Measurements from ENCODE around the gene WNT9A.
A peak's percentile ranks its signal among the peaks of the same experiment; 100 is the strongest.

WNT9A gene

DNA sequence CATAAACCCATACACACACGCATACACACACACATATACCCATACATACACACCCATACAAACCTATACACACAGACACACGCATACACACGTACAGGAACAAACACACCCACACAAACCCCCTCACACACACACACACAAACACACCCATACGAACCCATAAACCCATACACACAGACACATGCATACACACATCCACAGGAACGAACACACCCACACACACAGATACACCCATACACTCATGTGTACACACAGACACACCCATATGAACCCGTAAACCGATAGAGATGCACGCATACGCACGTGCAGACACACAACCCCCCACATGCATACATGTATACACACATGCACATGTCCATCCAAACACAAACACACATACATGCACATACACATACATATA, 9.5 kb downstream of the WNT9A start (continued):
- TF ChIP-seq, protein P1, sequence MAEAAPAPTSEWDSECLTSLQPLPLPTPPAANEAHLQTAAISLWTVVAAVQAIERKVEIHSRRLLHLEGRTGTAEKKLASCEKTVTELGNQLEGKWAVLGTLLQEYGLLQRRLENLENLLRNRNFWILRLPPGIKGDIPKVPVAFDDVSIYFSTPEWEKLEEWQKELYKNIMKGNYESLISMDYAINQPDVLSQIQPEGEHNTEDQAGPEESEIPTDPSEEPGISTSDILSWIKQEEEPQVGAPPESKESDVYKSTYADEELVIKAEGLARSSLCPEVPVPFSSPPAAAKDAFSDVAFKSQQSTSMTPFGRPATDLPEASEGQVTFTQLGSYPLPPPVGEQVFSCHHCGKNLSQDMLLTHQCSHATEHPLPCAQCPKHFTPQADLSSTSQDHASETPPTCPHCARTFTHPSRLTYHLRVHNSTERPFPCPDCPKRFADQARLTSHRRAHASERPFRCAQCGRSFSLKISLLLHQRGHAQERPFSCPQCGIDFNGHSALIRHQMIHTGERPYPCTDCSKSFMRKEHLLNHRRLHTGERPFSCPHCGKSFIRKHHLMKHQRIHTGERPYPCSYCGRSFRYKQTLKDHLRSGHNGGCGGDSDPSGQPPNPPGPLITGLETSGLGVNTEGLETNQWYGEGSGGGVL (tag by site-specific recombination; IDR thresholded peaks at IDR 0.05): 0 out of 2 replicates have a peak, but pooled peaks have one; percentile 21
- 0 out of 2 replicates have a peak, but pooled peaks have one; percentile 75 for TF ChIP-seq ZNF311 (tag by site-specific recombination; IDR thresholded peaks at IDR 0.05; ENCODE audit: borderline replicate concordance)
- TF ChIP-seq ZNF140 (tag by site-specific recombination; IDR thresholded peaks at IDR 0.05): no peak
- no peak for TF ChIP-seq ZEB2 (tag by site-specific recombination; IDR thresholded peaks at IDR 0.05)
- no peak for TF ChIP-seq ZNF23 (tag by site-specific recombination; IDR thresholded peaks at IDR 0.05; ENCODE audit: borderline replicate concordance)
- no peak for TF ChIP-seq KLF10 (tag by site-specific recombination; IDR thresholded peaks at IDR 0.05)
- TF ChIP-seq ZNF776 (tag by site-specific recombination; IDR thresholded peaks at IDR 0.05; ENCODE audit: borderline replicate concordance): peak; percentile 52; the same call in 1 of the 2 replicates
- TF ChIP-seq, protein P2, sequence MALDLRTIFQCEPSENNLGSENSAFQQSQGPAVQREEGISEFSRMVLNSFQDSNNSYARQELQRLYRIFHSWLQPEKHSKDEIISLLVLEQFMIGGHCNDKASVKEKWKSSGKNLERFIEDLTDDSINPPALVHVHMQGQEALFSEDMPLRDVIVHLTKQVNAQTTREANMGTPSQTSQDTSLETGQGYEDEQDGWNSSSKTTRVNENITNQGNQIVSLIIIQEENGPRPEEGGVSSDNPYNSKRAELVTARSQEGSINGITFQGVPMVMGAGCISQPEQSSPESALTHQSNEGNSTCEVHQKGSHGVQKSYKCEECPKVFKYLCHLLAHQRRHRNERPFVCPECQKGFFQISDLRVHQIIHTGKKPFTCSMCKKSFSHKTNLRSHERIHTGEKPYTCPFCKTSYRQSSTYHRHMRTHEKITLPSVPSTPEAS (tag by site-specific recombination; IDR thresholded peaks at IDR 0.05): peak; percentile 50; the same call in 1 of the 2 replicates
- no peak for TF ChIP-seq ZNF354C (tag by site-specific recombination; IDR thresholded peaks at IDR 0.05; ENCODE audit: borderline replicate concordance, low read depth)

DNA sequence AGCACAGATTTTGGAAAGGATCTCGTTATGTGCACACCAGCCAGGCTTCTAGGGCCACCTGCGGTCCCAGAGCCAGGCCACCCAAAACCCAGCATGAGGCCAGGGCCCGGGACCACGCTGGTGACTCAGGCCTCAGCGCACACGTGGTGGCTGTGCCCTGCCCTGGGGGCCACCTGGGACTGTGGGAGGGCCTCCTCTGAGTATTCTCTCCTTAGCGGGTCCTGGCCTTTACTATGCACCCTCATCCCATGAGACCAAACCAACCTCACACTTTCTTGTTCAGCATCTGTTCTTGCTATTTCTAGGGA, 9.9 kb downstream of the WNT9A start:
- no peaks in the 10 kb centered on the region for H3K4me1 ChIP-seq (ENCODE audit: control insufficient read depth, insufficient read depth, low read length)
- no peaks in the 10 kb centered on the region for H3K9me3 ChIP-seq (ENCODE audit: control insufficient read depth, insufficient read depth, low read depth, low read length)
- TF ChIP-seq GLIS1 (tag by site-specific recombination; IDR thresholded peaks at IDR 0.05) (peak; percentile 95), ZNF146 (tag by site-specific recombination; IDR thresholded peaks at IDR 0.05) (no peak), ZIC2 (tag by site-specific recombination; IDR thresholded peaks at IDR 0.05) (peak; percentile 41)
- TF ChIP-seq, protein P3, sequence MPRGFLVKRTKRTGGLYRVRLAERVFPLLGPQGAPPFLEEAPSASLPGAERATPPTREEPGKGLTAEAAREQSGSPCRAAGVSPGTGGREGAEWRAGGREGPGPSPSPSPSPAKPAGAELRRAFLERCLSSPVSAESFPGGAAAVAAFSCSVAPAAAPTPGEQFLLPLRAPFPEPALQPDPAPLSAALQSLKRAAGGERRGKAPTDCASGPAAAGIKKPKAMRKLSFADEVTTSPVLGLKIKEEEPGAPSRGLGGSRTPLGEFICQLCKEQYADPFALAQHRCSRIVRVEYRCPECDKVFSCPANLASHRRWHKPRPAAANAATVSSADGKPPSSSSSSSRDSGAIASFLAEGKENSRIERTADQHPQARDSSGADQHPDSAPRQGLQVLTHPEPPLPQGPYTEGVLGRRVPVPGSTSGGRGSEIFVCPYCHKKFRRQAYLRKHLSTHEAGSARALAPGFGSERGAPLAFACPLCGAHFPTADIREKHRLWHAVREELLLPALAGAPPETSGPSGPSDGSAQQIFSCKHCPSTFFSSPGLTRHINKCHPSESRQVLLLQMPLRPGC (tag by site-specific recombination; IDR thresholded peaks at IDR 0.05): no peak
- POLR2A ChIA-PET: no interaction called here
- H3K27ac ChIP-seq (ENCODE audit: extremely low read depth, low read depth, low read length): no peak overlapping the region
- no peaks in the 10 kb centered on the region for H3K36me3 ChIP-seq (ENCODE audit: control insufficient read depth in 2 of 2, insufficient read depth in 1 of 2, low read length in 2 of 2)
- H3K4me3 ChIP-seq (ENCODE audit: low read depth, low read length): no peak overlapping the region
- CTCF ChIA-PET: no interaction called here

DNA sequence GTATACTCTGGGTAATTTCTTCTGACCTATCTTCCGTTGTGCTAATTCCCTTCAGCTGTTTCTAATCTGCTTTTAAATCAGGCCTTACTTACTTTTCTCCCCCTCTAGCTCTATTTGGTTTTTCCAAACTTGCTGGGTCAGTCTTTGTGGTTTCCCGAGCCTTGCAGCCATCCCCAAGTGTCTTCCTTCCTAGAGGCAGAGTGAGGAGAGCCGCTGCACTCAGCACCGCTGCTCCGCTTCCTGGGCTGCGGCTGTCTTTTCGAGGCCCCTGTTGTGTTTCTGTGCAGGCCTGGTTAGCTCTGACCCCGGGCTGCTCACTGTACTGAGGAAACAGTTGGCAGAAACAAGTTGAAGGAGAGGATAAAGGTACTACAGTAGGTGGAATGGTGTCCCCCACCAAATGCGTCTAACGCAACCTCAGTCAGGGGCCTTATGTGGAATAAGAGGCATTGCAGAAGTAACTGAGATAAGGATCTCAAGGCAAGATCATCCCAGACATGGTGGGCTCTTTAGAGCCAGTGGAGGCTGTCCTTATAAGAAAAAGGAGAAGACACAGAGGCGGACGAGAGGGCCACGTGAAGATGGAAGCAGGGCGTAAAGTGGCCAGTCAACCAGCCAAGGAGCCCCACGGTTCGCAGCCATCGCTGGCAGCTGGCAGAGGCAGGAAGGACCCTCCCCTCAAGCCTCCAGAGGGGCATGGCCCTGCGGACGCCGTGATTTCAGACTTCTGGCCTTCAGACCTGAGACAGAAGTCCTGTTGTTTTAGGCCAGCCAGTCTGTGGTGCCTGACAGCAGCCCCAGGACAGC, 10.5 kb downstream of the WNT9A start:
- Histone ChIP-seq H3K36me3 (ENCODE audit: control insufficient read depth in 2 of 2, insufficient read depth in 1 of 2, low read length in 2 of 2) (no peaks in the 10 kb centered on the region), H3K4me3 (ENCODE audit: low read depth, low read length) (no peak overlapping the region), H3K9me3 (ENCODE audit: control insufficient read depth, insufficient read depth, low read depth, low read length) (no peaks in the 10 kb centered on the region), H3K4me1 (ENCODE audit: control insufficient read depth, insufficient read depth, low read length) (no peaks in the 10 kb centered on the region), H3K27ac (ENCODE audit: extremely low read depth, low read depth, low read length) (no peak overlapping the region)
- ChIA-PET POLR2A (no interaction called here), CTCF (no interaction called here)
- TF ChIP-seq ZNF510 (tag by site-specific recombination; IDR thresholded peaks at IDR 0.05; ENCODE audit: insufficient replicate concordance) (no peak), SETDB1 (IDR thresholded peaks at IDR 0.05; ENCODE audit: insufficient read length, low read length) (no peak), ZNF521 (tag by site-specific recombination; IDR thresholded peaks at IDR 0.05) (no peak), ZNF768 (tag by site-specific recombination; IDR thresholded peaks at IDR 0.05) (no peak), ZNF501 (tag by site-specific recombination; IDR thresholded peaks at IDR 0.05) (no peak), ZNF658 (tag by site-specific recombination; IDR thresholded peaks at IDR 0.05) (no peak), ZNF155 (tag by site-specific recombination; IDR thresholded peaks at IDR 0.05) (no peak), ZNF266 (tag by site-specific recombination; IDR thresholded peaks at IDR 0.05; ENCODE audit: low read depth) (no peak), ZNF660 (tag by site-specific recombination; IDR thresholded peaks at IDR 0.05) (no peak), ZNF37A (tag by site-specific recombination; IDR thresholded peaks at IDR 0.05) (no peak), ZNF776 (tag by site-specific recombination; IDR thresholded peaks at IDR 0.05; ENCODE audit: borderline replicate concordance) (no peak)
- TF ChIP-seq, protein P4, sequence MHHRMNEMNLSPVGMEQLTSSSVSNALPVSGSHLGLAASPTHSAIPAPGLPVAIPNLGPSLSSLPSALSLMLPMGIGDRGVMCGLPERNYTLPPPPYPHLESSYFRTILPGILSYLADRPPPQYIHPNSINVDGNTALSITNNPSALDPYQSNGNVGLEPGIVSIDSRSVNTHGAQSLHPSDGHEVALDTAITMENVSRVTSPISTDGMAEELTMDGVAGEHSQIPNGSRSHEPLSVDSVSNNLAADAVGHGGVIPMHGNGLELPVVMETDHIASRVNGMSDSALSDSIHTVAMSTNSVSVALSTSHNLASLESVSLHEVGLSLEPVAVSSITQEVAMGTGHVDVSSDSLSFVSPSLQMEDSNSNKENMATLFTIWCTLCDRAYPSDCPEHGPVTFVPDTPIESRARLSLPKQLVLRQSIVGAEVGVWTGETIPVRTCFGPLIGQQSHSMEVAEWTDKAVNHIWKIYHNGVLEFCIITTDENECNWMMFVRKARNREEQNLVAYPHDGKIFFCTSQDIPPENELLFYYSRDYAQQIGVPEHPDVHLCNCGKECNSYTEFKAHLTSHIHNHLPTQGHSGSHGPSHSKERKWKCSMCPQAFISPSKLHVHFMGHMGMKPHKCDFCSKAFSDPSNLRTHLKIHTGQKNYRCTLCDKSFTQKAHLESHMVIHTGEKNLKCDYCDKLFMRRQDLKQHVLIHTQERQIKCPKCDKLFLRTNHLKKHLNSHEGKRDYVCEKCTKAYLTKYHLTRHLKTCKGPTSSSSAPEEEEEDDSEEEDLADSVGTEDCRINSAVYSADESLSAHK (tag by site-specific recombination; IDR thresholded peaks at IDR 0.05): no peak
- TF ChIP-seq, protein P5, sequence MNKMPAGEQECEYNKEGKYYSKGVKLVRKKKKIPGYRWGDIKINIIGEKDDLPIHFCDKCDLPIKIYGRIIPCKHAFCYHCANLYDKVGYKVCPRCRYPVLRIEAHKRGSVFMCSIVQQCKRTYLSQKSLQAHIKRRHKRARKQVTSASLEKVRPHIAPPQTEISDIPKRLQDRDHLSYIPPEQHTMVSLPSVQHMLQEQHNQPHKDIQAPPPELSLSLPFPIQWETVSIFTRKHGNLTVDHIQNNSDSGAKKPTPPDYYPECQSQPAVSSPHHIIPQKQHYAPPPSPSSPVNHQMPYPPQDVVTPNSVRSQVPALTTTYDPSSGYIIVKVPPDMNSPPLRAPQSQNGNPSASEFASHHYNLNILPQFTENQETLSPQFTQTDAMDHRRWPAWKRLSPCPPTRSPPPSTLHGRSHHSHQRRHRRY (tag by site-specific recombination; IDR thresholded peaks at IDR 0.05): no peak

Measured in HEK293 (cell line).